Glomerular endothelial cell (primary cell): Measurements from ENCODE around the gene ANKRD6. TPM values are rescaled to one million over a fixed set of nuclear protein-coding genes. Genes with fewer than 3 reads are reported as not detected.

Experiments used
- DNase-seq: peaks from one replicate; pipeline ENCODE4 v3.0.0-alpha.2; 2011; ENCODE audit warnings: low read depth, low spot score; ENCODE audit errors: extremely low read depth
- total RNA-seq: library from RNA; depleted of rRNA; stranded (reverse); fragments of >200 nt; gene quantifications from 2 replicates; pipeline ENCODE4 v1.2.3, GENCODE V29; 2015

Gene ANKRD6
- total RNA-seq, 1 donor from 2014 or later = 18.5 TPM

GRCh38 chr6:89412071-89413005, 20.6 kb upstream of the ANKRD6 start, which contains the start of gene RRAGD:
Gene RRAGD (minus strand): TSS chr6:89412273. CDS start chr6:89411993, 280 bp downstream.
- DNase-seq = no peak

- no peak for DNase-seq
Measured at GRCh38 chr6:89413006-89413400, 19.9 kb upstream of the ANKRD6 start.

DNA sequence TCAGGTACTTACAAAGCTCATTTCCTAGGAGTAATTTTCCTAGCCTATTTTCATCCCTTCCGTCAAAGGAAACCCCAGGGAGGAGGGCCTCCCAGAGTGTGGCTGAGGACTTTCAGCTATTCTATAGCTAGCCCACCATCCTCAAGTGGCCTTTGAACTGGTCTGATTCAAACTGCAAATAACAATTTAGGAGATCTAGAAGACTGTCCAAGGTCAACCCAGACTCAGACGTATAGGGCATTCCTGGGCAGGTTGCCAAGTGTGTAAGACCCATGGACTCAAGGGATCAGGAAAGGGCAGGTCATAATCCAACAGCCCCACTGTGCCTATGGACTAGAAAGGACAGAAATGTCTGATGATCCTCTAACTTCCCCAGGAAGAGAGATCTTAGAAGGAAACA, 18.7 kb upstream of the ANKRD6 start:
- DNase-seq = no peak

- DNase-seq = no peak
Measured at GRCh38 chr6:89415185-89415584, 17.8 kb upstream of the ANKRD6 start.

- no peak for DNase-seq
Measured at GRCh38 chr6:89416796-89417195, 16.2 kb upstream of the ANKRD6 start.

GRCh38 chr6:89430201-89430962, 2.6 kb upstream of the ANKRD6 start:
- DNase-seq = no peak

DNA sequence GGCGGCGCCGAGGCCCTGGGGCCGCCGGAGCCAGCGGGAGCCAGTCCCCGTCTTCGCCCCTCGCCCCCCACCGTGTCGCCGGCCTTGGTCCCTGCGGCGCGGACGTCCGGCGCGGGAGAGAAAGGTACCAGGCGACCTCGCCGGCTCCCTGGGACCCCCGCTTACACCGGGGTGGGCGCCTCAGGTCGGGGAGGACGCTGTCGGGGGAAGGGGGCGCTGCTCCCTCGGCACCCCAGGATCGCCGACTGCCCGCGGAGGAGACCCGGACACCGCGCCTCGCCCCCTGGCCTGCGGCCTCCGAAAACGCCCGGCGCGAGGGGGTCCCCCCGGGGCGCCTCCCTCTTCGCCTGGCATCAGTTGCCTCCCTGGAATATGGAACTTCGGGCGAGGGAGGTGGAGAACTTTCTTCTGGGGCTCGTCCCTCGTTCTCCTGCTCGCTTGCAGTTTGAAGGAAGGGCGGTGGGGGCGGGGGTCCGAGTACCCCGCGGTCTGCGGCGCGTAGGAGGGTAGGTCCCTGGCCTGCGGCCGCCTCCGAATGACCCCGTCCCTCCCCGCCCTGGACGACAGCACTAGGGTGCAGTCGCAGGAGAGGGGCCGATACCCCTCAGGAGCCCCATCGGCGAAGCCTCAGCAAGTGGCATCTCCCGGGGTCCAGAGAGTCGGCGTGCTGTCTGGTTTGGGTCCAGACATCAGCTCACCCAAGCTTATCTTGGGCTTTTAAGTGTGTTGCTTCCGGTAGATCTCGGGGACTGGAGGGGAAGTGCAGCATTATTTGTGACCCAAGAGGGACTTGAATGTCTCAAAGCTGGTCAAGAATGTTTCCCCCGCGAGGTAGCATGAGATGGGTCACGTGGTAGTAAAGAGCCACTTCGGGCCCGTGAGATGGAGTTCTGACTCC, 549 bp downstream of the ANKRD6 start:
- no peak for DNase-seq

DNA sequence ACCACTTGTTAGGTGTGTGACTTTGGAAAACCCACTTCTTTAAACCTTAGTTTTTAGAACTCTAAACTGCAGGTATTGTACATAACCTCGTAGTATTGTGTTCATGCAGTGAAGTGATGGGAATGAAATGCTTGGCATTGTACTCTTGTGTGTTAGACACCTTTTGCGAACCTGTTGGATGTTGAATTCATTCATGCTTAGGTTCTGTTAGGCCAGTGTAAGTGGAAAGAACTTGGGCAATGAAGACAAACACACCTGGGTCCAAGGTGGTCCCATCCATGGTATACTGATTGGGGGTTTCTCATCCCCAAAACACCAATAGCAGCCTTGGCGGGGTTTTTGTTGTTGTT, 1.2 kb downstream of the ANKRD6 start:
- no peak for DNase-seq

DNA sequence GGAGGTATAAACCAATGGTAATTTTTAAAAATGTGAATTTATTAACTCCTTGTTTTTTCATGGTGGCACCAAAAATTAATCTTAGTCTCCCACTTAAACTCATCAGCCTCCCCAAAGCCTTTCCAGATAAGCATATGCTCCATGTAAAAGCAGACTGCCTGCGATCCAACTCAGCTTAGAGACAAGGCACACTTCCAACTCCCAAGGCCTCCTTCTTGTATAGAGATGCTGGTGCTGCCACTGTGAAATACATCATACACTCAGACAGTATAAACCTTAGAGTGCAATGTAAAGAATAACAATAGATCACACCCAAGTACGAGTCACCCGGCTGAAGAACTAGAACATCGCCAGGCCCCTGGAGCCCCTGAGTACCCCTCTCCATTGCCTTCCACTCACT, 2.0 kb downstream of the ANKRD6 start:
- DNase-seq = no peak

DNA sequence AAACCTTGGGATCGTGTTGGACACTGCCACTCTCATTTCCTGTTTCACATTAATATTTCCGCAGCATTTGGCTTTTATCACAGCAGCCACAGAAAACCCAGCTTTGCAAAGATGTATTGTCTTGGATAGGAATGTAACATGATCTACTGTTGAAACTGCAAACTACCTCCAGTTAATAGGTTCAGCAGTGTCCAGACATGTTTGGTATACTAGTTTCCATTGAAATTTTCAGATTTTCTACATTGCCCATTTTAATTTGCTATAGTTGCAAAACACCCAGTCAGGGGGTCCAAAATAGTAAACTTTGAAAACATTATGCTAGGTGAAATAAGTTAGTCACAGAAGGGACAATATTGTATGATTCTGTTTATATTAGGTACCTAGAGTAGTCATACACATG, 3.3 kb downstream of the ANKRD6 start:
- no peak for DNase-seq

DNA sequence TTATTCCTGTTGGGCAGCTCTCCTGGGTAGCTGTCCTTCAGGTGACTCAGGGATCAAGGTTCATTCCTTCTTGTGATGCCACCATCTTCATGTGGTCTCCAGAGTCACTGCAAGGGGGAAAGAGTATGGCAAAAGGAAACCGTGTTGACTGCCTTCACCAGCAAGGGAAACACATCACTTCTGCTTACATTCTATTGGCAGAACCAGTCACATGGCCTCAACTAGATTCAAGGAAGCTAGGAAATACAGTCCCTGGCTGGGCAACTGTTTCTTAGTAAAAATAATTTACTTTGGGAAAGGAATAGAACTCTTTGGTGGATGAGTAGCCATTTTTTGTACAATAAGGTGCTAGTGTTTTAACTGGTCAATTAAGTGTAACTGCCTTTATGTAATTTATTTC, 5.3 kb downstream of the ANKRD6 start:
- no peak for DNase-seq

GRCh38 chr6:89439014-89439413, 6.1 kb downstream of the ANKRD6 start:
- no peak for DNase-seq

DNA sequence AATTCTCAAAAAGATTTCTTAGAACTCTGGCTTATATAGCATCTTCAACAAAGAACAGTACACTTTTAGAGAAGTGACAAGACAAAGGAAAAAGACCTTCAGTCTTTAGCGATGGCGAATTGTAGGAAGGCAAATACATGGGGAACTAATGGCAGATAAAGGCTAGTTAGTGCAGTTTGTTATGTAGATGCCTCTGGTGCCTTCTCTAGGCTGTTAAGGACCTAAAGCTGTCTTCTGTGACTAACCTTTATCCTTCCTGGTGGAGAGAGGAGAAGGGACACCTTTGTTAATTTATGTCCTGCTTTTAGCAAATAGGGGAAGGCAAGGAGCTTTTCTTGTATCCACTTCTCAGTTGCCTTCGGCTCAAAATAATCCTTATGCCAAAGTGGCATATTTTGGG, 7.2 kb downstream of the ANKRD6 start:
- no peak for DNase-seq

- no peak for DNase-seq
Measured at GRCh38 chr6:89443658-89444057, 10.7 kb downstream of the ANKRD6 start.

DNA sequence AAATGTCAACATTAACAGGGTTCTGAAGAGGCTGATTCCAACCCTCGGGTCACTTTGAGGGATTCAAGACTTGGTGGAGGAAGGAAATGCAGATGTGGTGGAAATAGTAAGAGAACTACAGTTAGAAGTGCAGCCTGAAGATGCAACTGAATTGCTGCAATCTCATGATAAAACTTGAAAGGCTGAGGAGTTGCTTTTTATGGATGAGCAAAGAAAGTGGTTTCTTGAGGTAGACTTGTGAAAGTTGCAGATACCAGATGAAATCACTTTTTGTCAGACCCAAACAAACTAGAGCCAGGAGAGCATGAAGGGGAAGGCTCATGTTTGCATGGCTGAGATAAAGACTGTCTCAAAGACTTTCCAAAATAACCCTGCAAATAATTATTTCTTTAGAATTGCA, 16.2 kb downstream of the ANKRD6 start:
- no peak for DNase-seq

DNA sequence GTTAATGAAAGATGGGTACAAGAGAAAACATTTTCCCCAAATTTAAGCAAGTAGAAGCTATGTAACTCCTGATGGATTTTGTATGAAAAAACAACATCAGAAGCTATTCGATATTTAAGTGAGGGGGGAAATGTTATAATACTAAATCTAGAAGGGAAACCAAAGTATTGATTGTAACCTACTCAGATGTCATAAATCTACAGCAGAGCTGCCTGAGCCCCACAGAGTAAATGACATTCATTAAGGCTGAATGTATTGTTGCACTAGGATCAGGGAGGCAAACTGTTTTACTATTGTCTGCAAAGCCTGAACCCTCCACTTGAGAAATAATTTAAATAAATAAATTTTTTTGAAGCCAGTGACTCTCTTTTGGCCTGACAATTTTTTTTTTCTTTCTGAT, 19.3 kb downstream of the ANKRD6 start:
- DNase-seq = no peak

- no peak for DNase-seq
Measured at GRCh38 chr6:89454300-89454699, 21.3 kb downstream of the ANKRD6 start.

DNA sequence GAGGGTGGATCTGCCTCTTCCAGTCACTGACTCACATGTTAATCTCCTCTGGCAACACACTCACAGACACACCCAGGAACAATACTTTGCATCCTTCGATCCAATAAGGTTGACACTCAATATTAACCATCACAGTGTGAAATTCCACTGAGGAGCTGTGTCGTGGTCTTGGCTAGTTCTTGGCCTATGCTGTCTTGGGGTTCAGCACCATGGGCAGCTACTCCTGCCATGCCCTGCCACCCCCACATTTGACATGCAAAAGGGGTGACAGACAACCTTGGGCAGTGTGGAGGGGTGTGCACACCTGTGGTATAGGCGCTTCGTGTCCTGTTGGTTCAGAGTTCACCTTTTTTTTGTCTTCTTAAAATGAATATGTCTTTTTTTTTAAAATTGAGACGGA, 25.8 kb downstream of the ANKRD6 start:
- no peak for DNase-seq

GRCh38 chr6:89459501-89459900, 26.5 kb downstream of the ANKRD6 start:
- no peak for DNase-seq

- no peak for DNase-seq
Measured at GRCh38 chr6:89460713-89461112, 27.8 kb downstream of the ANKRD6 start.

GRCh38 chr6:89462503-89462902, 29.6 kb downstream of the ANKRD6 start:
- no peak for DNase-seq
